NCI-H2107 (cell line): Measurements from ENCODE around the gene PTPRE.

Source experiments
- DNase-seq: peaks from one replicate; lab custom pipeline; 2025; lab: John Stamatoyannopoulos, UW

Gene PTPRE

DNA sequence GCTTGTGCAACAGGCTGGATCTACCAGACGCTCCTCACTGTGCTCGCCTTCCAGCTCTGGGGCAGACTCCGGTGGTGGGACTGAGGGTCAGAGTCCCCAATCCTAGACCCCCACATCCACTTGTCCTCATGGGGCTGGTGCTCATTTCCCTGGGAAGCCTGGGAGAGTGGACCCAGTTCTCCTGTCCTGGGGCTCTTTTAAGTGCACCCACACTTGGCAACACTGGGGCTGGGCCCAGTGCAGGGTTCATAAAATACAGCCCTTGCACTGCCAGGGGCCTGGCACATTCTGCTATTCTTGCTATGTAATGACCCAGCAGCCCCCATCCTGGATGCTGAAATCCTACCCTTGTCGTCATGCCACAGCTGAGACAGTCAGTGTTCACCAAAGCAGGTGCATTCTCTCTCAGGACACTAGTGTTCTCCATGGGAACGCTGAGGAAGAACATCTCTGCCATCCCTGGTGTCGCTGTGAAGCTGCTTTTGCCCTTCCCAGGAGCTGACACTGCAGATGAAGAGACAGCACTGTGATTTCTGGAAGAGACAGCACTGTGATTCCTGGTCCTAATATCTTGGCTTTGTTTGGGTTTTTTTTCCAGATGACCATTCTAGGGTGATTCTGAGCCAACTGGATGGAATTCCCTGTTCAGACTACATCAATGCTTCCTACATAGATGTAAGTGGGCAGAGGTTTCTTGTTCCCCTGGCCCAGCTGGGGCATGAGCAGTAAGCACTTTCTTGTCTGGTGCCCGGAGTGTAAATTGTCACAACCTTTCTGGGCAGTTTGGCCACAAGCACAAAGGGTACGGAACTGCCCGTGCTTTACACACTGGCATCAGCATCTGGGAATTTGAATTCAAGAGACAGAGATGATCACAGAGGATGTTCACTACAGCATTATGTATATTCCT lies 153.7 kb downstream of the PTPRE start:
- no peak for DNase-seq

DNA sequence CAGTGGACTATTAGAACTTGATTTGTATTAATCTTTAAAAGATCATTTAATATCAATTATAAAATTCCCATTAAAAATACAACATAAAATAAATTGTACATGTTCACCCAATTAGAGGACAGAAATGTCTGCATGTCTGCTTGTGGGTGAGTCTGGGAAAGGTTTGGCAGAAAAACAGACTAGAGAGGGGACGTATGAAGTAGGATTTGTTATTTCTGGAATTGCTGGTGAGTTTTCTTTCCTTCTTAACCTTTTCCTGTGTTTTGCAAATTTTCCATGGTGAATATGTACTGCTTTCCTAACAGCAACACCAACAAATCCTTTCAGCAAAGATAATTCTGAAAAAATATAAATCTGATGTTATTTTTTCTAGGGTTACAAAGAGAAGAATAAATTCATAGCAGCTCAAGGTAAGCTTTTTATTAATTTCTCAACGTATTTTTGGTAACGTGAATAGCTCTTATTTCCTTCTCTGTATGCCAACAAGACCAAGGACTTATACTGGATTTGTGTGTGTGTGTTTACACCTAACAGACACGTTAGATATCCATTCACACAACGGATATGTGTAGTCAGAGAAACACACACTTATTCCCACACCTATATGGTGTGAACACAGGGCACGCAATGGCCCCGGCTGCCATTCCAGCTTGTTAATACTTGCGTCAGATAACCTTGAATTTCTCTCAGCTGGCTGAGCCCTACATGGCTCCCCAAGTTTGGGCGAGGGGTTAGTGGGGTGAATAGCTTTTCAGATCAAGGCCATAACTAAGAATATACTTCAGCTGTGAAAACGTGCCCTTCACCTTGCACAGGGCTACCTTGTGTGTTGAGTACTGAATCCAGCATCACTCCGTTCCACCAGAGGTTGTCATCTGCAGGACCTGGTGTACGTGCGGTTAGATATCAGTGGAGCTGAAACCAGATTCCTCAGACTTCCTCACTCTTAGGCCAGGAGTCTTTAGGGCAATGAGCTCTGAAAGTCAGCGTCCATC lies 154.7 kb downstream of the PTPRE start:
- no peak for DNase-seq

DNA sequence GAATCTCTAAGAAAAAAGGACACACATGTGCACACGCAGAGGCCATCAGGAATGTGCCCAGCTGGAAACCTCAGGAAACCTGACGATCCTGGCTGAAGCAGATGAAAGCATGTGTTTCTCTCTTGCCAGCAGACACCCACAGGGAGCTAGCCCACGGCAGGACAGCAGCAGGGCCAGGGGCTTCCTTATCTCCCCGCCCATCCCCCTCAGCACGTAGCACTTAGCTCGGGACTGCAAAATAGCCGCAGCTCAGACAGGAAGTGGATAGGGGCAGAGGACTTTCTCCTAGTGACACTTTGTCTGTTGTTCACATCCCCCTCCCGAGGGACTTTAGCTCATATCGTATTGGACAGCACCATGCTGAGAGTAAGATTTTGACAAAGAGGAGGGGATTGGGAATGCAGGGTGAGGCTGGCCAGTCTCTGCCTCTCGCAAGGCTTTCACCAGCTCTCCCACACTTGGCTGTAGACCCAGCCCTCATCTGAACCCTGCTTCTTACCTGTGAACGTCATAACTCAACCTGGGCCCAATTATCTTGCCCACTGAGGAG lies 155.5 kb downstream of the PTPRE start:
- DNase-seq, result no peak

DNA sequence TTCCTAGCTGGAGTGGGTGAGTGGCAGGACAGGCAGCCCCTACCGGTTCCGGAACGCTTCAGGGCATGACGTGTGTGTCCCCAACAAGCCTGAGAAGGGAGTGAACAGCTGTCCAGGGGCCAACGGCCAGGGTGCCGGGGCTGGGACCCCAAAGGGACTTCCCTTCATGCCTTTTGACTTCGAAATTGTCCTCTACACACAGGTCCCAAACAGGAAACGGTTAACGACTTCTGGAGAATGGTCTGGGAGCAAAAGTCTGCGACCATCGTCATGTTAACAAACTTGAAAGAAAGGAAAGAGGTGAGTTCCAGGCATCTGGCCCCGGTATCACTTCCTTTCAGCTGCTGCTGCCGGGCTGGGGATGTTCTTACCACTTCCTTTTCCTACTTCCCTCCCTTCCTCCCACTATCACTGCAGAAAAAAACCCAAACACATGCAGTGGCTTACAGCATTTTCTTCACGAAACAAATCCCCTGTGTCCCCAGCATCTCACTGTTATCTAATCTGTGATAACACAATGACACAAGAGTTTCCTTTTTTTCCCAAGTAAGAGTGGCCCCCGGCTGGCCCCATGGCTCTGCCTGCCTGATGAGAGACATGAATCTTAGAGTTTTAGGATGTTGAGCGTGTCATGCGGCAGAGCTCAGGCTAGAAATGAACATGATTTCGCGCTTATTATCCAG lies 156.1 kb downstream of the PTPRE start:
- no peak for DNase-seq

DNA sequence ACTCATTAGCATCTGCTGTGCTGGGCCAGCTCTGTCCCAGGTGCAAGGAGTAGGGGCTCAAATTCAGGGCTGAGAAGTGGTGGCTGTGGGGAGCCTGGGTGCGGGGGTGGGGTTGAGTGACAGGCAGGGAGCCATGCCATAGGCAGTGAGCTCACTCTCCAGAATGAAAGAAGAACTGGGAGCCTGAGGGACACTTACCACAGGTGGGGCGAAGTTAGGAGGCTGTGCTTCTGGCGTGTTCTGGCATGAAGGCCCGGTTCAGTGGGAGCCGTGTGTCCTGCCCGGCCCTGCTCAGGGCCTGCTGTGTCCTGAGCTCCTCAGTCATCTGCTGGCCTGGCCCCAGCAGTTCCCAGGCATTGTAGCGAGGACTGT lies 156.8 kb downstream of the PTPRE start:
- no peak for DNase-seq

DNA sequence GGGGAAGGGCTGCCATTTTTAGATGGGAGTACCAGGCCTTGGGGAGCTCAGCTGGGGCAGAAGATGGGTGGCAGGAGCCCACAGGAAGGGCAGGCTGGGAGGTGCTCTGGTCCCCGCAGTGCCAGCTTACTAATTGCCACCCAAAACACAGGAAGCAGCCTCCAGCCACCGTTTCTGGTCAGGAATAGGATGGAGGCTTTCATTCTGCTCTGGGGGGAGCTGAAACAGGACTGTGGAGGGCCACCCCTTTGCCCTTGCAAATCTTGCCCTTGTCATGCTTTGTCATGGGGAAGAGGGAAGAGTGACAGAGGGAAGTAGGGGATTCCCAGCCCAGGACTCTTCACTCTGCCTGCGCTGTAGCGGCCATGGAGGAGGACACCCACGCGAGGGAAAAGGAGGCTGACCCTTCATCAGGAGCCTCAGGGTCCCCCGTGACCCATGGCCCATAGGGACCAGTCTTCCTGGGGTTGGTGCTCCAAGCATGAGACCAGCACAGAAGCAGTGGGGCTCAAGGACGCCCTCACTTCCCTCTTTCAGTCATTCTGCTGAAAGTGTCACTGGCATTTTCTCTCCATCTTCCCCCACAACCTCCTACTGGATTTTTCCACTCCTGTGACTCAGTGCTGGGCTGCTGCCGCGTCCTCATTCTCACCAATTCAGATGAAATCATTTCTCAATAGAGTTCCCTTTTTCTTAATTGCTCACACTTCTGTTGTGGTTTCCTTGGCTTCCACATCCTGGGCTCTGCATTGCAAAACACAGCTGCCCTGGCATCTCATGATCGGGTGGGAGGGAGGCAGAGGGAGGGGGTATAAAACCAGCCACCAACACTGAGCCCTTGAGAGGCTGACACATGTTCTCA lies 157.4 kb downstream of the PTPRE start:
- DNase-seq, result no peak

DNA sequence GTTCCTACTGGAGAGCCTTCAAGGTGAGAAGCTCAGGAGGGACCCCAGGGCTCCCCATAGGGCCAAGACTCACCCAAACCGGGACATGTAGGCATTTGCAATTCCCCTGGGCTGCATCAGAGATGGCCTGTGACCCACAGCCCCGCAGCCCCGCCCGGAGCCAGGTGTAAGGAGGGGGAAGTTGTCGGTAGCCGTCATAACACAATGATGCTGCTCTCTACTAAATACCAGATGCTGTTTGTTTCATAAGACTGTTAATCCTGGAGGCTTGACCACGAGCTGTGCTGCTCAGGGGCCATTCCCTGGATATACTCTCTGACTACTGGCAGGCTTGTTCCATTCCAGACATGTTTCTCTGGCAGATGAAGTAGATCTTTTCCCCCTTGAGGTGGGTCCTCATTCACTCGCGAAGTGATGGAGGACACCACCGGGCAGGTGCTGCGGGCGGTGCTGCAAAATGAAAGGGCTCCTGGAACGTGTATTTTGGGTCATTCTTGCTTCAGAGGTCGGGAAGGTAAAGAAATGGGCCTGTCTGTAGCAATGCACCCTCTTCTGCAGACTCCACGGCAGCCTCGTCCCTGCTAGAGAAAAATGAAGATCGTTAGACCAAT lies 158.2 kb downstream of the PTPRE start:
- no peak for DNase-seq

DNA sequence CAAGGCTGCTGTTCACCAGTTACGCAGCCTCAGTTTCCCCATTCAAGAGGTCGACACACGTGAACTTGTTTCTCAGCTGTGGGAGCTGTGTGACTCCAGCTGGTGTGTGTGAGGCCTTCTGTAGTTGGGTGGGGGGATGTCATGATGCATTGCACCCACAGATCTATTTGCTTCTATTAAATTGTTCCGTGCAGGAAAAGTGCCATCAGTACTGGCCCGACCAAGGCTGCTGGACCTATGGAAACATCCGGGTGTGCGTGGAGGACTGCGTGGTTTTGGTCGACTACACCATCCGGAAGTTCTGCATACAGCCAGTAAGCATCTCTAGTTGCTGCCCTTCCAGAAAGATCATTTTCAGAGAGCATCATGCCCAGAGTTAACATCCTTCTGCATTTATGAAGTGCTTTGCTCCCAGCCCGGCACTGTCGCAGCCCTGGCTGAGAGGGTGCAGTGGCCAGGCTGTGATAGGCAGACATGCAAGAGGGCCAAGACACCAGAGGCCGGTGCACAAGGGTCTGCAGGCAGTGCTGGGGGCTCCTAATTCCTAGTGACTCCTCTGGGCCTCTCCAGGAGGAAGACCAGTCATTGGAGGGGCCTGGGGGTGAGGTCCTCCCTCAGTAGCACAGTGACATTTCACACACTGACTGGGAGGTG lies 159.1 kb downstream of the PTPRE start:
- DNase-seq, result no peak

DNA sequence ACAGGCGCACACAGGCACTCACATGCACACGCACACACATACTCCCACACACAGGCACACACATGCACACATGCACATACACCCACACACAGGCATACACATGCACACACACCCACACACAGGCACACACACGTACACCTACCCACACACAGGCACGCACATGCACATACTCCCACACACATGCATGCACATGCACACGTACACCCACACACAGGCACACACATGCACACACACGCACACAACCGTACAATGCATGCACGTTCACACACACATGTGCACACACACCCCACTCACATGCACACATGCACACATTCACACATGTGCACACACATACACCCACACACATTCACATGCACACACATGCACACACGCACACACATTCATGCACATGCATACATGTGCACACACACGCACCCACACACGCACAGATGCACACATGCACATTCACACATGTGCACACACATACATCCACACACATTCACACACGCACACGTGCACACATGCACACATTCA lies 160.0 kb downstream of the PTPRE start:
- no peak for DNase-seq

DNA sequence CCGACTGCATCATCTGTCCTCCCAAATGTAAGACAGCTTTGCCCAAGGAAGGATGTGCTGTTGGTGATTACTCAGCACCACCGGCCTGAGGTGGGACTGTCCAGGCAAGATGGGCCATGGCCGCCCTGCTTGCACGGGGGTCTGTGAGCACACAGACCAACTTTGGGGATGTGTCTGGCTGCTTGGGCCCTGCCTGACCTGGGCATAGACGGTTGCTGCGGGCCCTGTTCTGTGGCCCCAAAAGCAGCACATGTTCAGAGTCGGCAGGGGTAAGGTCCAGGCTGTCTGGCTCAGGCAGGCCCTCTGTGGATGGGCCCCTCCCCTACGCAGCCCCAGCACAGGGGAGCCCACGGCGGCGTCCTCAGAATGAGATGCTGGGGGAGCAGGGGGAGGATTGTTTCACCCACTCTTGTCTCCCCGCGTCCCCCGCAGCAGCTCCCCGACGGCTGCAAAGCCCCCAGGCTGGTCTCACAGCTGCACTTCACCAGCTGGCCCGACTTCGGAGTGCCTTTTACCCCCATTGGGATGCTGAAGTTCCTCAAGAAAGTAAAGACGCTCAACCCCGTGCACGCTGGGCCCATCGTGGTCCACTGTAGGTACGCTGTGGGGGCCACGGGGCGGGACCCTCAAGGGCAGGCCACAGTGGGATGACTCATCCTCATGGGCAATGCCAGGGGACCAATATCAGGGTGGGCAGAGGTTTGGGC lies 160.9 kb downstream of the PTPRE start:
- DNase-seq, result no peak

DNA sequence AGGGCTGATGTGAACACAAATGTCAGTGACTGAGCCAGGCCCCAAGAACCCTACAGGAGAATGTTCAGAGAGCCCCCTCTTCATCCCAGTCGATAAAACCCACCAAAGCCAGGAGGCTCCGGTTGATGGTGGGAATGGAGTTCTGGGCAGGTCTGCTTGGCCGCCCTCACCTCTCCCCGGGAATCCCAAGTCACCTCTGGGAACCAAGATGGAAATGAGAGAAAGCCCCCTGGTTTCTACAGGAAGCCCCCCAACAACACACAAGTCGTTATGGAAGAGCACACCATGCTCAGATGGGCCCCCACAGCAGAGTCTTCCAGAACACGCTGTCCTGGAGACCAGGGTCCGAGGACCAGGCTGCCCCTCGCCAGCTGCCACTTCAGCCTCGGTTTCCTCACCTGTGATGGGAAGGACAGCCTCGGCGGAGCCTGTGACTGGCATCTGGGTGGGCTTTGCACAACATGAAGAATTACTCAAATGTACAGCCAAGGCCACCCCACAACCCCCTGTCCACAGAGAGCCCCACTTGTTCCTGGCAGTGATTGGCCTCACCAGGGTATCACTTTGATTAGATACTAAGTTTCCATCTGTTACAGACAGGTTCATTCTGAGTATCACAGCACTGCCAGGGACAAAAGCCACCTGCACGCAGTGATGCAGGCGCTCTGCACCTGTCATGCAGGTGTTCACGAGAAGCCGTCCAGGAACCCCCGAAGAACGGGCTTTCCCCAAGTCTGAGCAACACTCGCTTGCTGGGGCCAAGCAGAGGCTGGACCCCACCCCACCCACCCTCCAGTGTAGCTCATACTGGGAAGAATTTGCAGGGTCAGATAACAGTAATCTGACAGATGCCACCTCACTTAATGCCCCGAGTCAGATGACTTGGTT lies 161.7 kb downstream of the PTPRE start:
- DNase-seq, result no peak

DNA sequence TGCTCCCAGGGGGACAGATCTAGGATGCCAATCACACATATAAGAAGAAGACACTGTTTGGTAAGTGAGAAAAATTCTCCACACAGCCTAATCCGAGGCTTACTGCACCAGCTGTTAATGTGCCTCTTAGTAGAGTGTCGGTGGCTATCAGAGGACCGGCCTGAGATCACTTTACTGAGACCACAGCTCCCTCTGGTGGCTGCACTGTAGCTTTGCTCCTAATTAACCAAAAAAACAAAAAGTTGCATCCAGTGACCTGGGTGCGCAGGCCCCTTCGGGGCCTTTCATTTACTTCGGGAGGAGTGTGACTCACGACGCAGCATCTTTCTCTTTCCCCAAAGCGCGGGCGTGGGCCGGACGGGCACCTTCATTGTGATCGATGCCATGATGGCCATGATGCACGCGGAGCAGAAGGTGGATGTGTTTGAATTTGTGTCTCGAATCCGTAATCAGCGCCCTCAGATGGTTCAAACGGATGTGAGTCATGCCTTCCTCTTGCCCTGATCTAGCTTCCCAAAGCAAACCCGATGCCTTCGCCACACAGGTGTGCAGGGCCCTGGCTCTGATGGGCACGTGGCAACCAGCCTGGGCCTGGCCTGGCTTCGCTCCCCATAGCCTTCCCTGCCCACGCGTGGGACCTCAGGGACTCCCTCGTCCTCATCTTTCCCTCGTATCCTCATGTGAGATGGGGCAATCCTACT lies 162.6 kb downstream of the PTPRE start:
- DNase-seq, result peak; percentile 28

DNA sequence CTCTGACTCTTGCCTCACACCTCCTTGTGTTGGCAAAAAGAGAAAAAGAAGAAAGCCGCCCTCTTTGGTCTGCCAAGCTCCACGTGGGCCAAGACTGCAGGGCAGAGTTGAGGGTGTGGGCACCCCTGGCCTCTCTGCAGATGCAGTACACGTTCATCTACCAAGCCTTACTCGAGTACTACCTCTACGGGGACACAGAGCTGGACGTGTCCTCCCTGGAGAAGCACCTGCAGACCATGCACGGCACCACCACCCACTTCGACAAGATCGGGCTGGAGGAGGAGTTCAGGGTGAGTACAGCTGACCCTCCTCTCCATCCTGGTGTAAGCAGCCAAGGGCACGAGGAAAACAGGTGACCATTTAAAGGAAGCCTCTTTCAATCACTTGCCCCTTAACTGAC lies 163.3 kb downstream of the PTPRE start:
- DNase-seq, result no peak

DNA sequence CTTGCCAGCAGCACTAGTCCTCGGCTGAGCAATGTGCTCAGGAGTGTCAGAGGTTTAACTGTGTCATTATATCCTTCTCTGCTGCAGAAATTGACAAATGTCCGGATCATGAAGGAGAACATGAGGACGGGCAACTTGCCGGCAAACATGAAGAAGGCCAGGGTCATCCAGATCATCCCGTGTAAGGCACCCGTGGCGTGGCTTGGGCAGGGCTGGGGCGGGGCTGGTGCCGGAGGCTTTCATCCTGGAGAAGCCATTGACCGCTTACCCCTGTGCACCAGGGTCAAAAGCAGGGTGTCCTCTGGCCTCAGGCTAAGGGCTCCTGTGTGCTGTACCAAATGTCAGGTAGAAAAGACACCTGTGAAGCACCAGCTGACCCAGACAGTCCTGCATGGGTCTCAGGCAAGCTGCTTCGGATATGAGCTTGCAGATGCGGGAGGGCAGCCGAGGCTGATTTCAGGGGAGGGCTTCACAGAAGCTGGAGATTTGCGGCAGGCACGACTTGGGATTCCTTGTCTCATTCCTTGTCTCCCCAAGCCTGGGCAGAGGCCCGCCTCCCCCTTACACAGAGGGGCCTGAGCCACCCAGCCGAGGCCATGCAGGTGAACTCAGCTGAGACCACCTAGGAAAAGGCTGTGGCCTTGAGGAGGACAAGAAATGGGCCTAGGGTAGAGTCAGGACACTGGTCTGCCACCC lies 164.0 kb downstream of the PTPRE start:
- no peak for DNase-seq

DNA sequence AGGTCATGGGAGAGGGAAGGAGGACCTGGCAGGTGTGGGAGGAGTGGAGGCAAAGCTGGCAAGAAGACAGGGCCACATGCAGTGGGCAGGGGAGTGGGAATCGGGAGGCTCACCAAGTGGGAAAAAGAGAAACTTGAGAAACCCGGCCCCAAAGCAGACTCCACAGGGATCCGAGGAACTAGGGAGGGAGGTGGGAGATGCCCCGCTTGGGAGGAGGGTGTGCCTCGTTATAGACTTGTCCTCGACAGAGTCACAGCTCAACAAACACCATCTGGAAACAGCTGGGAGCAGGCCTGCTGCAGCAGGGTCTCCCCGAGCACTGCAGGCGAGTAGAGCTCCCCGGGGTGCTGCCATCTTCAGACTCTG lies 164.5 kb downstream of the PTPRE start:
- DNase-seq, result no peak

DNA sequence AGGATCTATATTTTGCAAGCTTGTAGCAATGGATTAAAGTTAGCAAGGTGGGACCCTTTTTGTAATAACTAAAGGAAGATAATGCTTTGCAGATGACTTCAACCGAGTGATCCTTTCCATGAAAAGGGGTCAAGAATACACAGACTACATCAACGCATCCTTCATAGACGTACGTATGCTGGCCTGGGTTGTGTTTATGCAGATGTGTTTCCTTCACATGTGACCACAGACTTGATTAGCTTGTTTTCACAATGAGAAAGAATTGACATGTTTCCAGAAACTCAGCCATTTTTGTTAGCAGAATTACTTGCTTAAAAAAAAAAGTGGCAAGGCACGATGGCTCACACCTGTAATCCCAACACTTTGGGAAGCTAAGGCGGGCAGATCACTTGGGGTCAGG lies 165.1 kb downstream of the PTPRE start:
- no peak for DNase-seq
